PC-3 (cell line): Measurements from ENCODE around the gene STING1. TPM values are rescaled to one million over a fixed set of nuclear protein-coding genes. Genes with fewer than 3 reads are reported as not detected.
"Not testable (repeated sequence)": the region's sequence is repeated elsewhere in the genome, so short reads cannot be mapped to it uniquely, and the experiment has no call there.

Experiments used
- ATAC-seq: fragments of 200-7000 bp; cut with Tn5 transposase; 2 replicates; pipeline ENCODE4 v1.9.1; 2020; ENCODE audit warnings: mild to moderate bottlenecking, moderate library complexity
- Bru-seq: library from RNA; stranded (reverse); fragments of 400-500 nt; gene quantifications from one replicate; lab custom pipeline; 2021; lab: Mats Ljungman, UMichigan
- BruChase-seq, 2 experiments: library from RNA; stranded (reverse); fragments of 400-500 nt; gene quantifications; one replicate each; lab custom pipeline; 2021; lab: Mats Ljungman, UMichigan
- BruUV-seq: library from RNA; stranded (reverse); fragments of 400-500 nt; replicated peaks from 2 replicates; lab custom pipeline; 2021; lab: Mats Ljungman, UMichigan
- CTCF ChIA-PET: fragments of 300-600 bp; sonication (Branson Sonifier 250); formaldehyde crosslinking; loops from one replicate; lab custom pipeline; 2022; ENCODE audit warnings: antibody characterized with exemption; lab: Charles Lee
- POLR2A ChIA-PET: fragments of 300-600 bp; sonication (Branson Sonifier 250); formaldehyde crosslinking; loops from one replicate; lab custom pipeline; 2022; ENCODE audit warnings: antibody characterized with exemption; ENCODE audit not compliant: unreplicated experiment; lab: Charles Lee
- DNase-seq: peaks from one replicate; pipeline ENCODE4 v3.0.0-alpha.2; 2015
- H2AFZ ChIP-seq: fragments of 300-600 bp; sonication (generic); 2 replicates; pipeline ENCODE4 v1.6.0; 2016; ENCODE audit warnings: antibody characterized with exemption, low read length
- H3F3A ChIP-seq: fragments of 300-600 bp; sonication (generic); one replicate; pipeline ENCODE4 v1.6.0; 2017; ENCODE audit warnings: antibody characterized with exemption, low read length, control low read depth, mild to moderate bottlenecking; ENCODE audit not compliant: unreplicated experiment
- H3K27ac ChIP-seq: fragments of 300-600 bp; sonication (generic); 2 replicates; pipeline ENCODE4 v1.5.1; 2016; ENCODE audit warnings: mild to moderate bottlenecking, low read length
- H3K27me3 ChIP-seq: fragments of 300-600 bp; sonication (generic); 2 replicates; pipeline ENCODE4 v1.6.1; 2016; ENCODE audit warnings: low read length, mixed read lengths
- H3K36me3 ChIP-seq: fragments of 300-600 bp; sonication (generic); 2 replicates; pipeline ENCODE4 v1.6.1; 2016; ENCODE audit warnings: low read depth, mixed run types, low read length, mixed read lengths
- H3K4me1 ChIP-seq: fragments of 300-600 bp; sonication (generic); 2 replicates; pipeline ENCODE4 v1.5.1; 2016; ENCODE audit warnings: low read length; ENCODE audit not compliant: insufficient read depth
- H3K4me2 ChIP-seq: fragments of 300-600 bp; sonication (generic); 2 replicates; pipeline ENCODE4 v1.6.0; 2016; ENCODE audit warnings: low read length
- H3K4me3 ChIP-seq: fragments of 300-600 bp; sonication (generic); 2 replicates; pipeline ENCODE4 v1.5.1; 2016; ENCODE audit warnings: mild to moderate bottlenecking, low read length, mixed read lengths
- H3K79me2 ChIP-seq: fragments of 300-600 bp; sonication (generic); 2 replicates; pipeline ENCODE4 v1.6.1; 2017; ENCODE audit warnings: low read length, mixed read lengths
- H3K9ac ChIP-seq: fragments of 300-600 bp; sonication (generic); 2 replicates; pipeline ENCODE4 v1.6.0; 2016; ENCODE audit warnings: mild to moderate bottlenecking, low read length
- H3K9me2 ChIP-seq: fragments of 300-600 bp; sonication (generic); replicated peaks from 2 replicates; pipeline ENCODE4 v1.6.1; 2016; ENCODE audit warnings: mixed run types, low read length, mixed read lengths
- H3K9me3 ChIP-seq: fragments of 300-600 bp; sonication (generic); 2 replicates; pipeline ENCODE4 v1.6.1; 2016; ENCODE audit warnings: low read length, mixed read lengths
- H4K20me1 ChIP-seq: fragments of 300-600 bp; sonication (generic); 2 replicates; pipeline ENCODE4 v1.6.1; 2016; ENCODE audit warnings: low read length, mixed read lengths
- EZH2 ChIP-seq: fragments of 300-600 bp; sonication (generic); IDR thresholded peaks from one replicate; pipeline ENCODE4 v1.6.1; 2017; ENCODE audit warnings: antibody characterized with exemption, mild to moderate bottlenecking, low read length; ENCODE audit not compliant: unreplicated experiment
- EZH2phosphoT487 ChIP-seq: fragments of 300-600 bp; sonication (generic); IDR thresholded peaks from 2 replicates; pipeline ENCODE4 v1.6.1; 2018; ENCODE audit warnings: mild to moderate bottlenecking, antibody characterized with exemption, low read length, borderline replicate concordance
- intact Hi-C: fragments of 100-400 bp; cut with micrococcal nuclease; formaldehyde crosslinking; loops from 2 replicates; pipeline ENCODE4 v1.9.0; 2023
- long read RNA-seq: library from polyadenylated mRNA; unstranded; transcript quantifications from one replicate; pipeline ENCODE4 v2.0.0, GENCODE V29; 2021; ENCODE audit not compliant: unreplicated experiment
- total RNA-seq: library from RNA; depleted of rRNA; stranded (reverse); fragments of >200 nt; gene quantifications from 2 replicates; pipeline ENCODE4 v1.2.3, GENCODE V29; 2014; rRNA removed
- TF ChIP-seq, protein P1 (sequence below): fragments of 300-600 bp; sonication (generic); conservative IDR thresholded peaks from 2 replicates; pipeline ENCODE4 v1.5.1; 2017; ENCODE audit warnings: antibody characterized with exemption, low read depth, mild to moderate bottlenecking, low read length

The STING1 gene
- total RNA-seq: 6.5 and 12.6 TPM in 2 replicates
- percentile 61 among the genes with signal in this experiment for Bru-seq, nascent RNA
- BruChase-seq, experiment 1, labeled RNA remaining after a 6-hour chase: percentile 69 among the genes with signal in this experiment
- percentile 62 among the genes with signal in this experiment for BruChase-seq, experiment 2, labeled RNA remaining after a 2-hour chase
- long read RNA-seq, partial matches to known transcripts: 15 of 39 reads
- long read RNA-seq, other reads (novel, unspliced or antisense): 16 of 39 reads

DNA sequence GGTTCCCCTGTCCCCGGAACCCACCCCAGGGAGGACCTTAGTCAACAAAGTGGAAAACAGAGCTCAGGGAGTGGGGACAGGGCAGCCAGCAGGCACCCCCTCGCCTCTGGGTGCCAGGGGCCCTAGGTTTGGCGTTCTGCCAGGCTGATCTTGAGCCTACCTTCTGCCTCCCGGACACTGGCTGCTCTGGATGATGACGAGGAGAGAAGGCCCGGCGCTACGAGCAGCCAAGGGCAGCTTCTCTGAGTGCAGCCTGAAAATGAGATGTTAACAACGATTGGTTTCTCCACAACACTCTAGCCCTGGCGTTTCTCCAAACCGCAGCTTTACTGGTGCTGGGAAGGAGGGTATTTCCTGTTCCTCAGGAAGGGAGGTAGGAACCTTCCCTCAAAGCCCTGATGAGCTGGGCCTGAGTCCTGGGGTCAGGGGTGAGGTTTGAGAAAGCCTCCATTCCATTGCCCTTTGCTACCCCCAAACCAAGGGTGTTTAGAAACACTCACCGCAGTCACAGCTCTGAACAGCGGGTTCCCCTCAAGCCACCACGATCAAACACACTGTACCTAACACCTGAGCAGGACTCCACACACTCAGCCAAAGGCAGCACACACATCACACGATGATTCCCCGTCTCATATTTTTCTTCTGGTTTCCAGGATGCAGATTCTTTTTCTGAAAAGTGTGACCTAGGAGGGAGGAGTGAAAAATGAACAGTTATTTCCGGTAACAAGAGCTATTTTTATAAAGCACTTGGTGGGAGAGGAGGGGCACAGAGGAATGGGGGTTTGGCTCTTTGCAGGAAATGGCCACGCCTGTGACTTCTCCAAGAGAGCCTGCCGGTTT is at the start of gene STING1:
TSS of gene STING1 (minus strand) at position 709 of the 840 bp plus-strand sequence. CDS start 1,054 bp downstream, outside the sequence.
- peak; percentile 97 for DNase-seq
- Histone ChIP-seq H3K79me2 (no peaks in the 10 kb centered on the region), H3K9me3 (no peaks in the 10 kb centered on the region), H3K9ac (peak within 1 kb of the TSS; percentile 52), H3K9me2 (no peaks in the 10 kb centered on the region), H3K27me3 (no peaks in the 10 kb centered on the region), H2AFZ (peak within 1 kb of the TSS; percentile 80), H3F3A (no peaks in the 10 kb centered on the region), H3K4me1 (peaks cover 20% of the 10 kb centered on the region), H3K4me3 (peak within 1 kb of the TSS; percentile 53), H3K4me2 (peak within 1 kb of the TSS; percentile 77), H4K20me1 (no peaks in the 10 kb centered on the region), H3K36me3 (no peaks in the 10 kb centered on the region), H3K27ac (peak within 1 kb of the TSS; percentile 90)
- intact Hi-C loops: no loop called here
- TF ChIP-seq, protein P1, sequence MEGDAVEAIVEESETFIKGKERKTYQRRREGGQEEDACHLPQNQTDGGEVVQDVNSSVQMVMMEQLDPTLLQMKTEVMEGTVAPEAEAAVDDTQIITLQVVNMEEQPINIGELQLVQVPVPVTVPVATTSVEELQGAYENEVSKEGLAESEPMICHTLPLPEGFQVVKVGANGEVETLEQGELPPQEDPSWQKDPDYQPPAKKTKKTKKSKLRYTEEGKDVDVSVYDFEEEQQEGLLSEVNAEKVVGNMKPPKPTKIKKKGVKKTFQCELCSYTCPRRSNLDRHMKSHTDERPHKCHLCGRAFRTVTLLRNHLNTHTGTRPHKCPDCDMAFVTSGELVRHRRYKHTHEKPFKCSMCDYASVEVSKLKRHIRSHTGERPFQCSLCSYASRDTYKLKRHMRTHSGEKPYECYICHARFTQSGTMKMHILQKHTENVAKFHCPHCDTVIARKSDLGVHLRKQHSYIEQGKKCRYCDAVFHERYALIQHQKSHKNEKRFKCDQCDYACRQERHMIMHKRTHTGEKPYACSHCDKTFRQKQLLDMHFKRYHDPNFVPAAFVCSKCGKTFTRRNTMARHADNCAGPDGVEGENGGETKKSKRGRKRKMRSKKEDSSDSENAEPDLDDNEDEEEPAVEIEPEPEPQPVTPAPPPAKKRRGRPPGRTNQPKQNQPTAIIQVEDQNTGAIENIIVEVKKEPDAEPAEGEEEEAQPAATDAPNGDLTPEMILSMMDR: no peak
- TF ChIP-seq EZH2: no peak
- TF ChIP-seq EZH2phosphoT487: no peak
- ChIA-PET CTCF (no interaction called here), POLR2A (interaction anchor here (0.6 to 0.7 kb wide), 2 partner anchors 31 to 68 kb away, joined by 3 read pairs; no protein-coding TSS in a partner anchor)
- BruUV-seq: TSS peak; percentile 58
- ATAC-seq: peak; percentile 89

DNA sequence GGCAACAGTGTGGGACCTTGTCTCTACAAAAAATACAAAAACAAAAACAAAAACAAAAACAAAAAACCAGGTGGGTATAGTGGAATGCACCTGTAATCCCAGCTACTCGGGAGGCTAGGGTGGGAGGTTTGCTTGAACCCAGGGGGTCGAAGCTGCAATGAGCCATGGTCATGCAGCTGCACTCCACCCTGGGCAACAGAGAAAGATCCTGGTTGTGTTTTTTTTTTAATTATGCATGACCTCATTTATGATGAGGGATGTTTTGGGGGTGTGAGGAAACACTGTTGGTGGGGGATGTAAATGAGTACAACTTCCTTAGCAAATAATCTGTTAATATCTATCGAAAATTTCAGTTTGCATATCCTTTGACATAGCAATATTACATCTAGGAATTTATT is 49.2 kb upstream of the STING1 start:
- Histone ChIP-seq H3K27ac (no peak overlapping the region), H3K79me2 (no peaks in the 10 kb centered on the region), H3F3A (no peaks in the 10 kb centered on the region), H3K4me1 (no peaks in the 10 kb centered on the region), H3K9me2 (no peaks in the 10 kb centered on the region), H3K9me3 (no peaks in the 10 kb centered on the region), H2AFZ (no peak overlapping the region), H3K4me2 (no peak overlapping the region), H4K20me1 (no peaks in the 10 kb centered on the region), H3K36me3 (no peaks in the 10 kb centered on the region), H3K9ac (no peak overlapping the region), H3K27me3 (no peaks in the 10 kb centered on the region), H3K4me3 (no peak overlapping the region)
- ChIA-PET POLR2A (no interaction called here), CTCF (no interaction called here)
- intact Hi-C loops: no loop called here
- TF ChIP-seq, protein P1: no peak
- TF ChIP-seq EZH2phosphoT487: no peak
- no peak for TF ChIP-seq EZH2
- DNase-seq: no peak
- no peak for ATAC-seq
- BruUV-seq: no TSS peak

DNA sequence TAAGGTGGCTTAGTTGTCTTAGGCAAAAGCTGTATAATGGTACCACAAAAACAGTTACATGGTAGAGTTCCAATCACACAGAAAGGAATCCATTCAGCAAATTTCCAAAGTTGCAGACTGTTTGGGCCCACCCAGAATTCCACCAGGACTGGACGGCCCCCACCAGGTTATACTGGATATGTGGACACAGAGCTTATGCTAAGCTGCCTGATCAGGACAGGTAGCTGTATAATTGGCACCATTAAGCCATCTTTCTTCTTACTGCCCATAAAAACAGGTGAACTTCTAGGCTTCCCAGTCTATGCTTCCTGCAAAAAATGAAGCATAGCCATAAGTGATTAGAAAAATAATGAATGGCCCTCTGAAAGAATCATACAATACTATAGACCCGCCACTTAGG is 47.5 kb upstream of the STING1 start:
- H3K36me3 ChIP-seq, H3K9me2 ChIP-seq, POLR2A ChIA-PET, H3F3A ChIP-seq, H3K79me2 ChIP-seq, H3K4me3 ChIP-seq, DNase-seq, H3K4me2 ChIP-seq, H3K4me1 ChIP-seq, intact Hi-C loops, H2AFZ ChIP-seq, CTCF ChIA-PET, ATAC-seq, H3K27me3 ChIP-seq, BruUV-seq, H3K9ac ChIP-seq, H3K27ac ChIP-seq, H4K20me1 ChIP-seq, H3K9me3 ChIP-seq: not testable (repeated sequence)

DNA sequence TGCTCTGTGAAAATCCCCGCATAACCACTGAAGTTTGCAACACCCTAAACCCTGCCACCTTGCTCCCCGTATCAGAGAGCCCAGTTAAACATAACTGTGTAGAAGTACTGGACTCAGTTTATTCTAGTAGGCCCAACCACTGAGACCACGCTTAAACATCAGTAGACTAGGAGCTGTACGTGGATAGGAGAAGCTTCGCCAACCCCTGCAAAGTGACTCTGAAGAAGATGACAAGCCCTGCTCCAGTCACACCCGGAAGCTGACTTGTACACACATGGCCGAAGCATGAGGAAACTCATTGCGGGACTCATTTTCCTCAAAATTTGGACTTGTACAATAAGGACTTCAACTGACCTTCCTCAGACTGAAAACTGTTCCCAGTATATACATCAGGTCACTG is 46.1 kb upstream of the STING1 start:
- H3K4me1 ChIP-seq, DNase-seq, H3K9ac ChIP-seq, H3K36me3 ChIP-seq, H3K27ac ChIP-seq, H3K27me3 ChIP-seq, H3K9me3 ChIP-seq, H4K20me1 ChIP-seq, H3K9me2 ChIP-seq, ATAC-seq, H3K4me2 ChIP-seq, H3F3A ChIP-seq, H3K79me2 ChIP-seq, BruUV-seq, H3K4me3 ChIP-seq, intact Hi-C loops, H2AFZ ChIP-seq, CTCF ChIA-PET, POLR2A ChIA-PET: not testable (repeated sequence)
